Stimulated activated CD4-positive, alpha-beta T cell treated with anti-CD3 and anti-CD28 coated beads, Interleukin-1b, Interleukin-23, amount 100 ng/mL, for 4 hours (primary cell): Measurements from ENCODE around the gene MROH8.
A peak's percentile ranks its signal among the peaks of the same experiment; 100 is the strongest.
"Not testable (repeated sequence)": the region's sequence is repeated elsewhere in the genome, so short reads cannot be mapped to it uniquely, and the experiment has no call there.

Source experiments
- DNase-seq, 2 donors: peaks; one replicate each; pipeline ENCODE4 v3.0.0-alpha.2; 2020; ENCODE audit warnings: low read depth in 2 of 2

Gene MROH8

GRCh38 chr20:37090407-37090806, 88.9 kb downstream of the MROH8 start:
- DNase-seq: no peak

GRCh38 chr20:37081717-37082289, 97.5 kb downstream of the MROH8 start:
- peak in 1 of 2 donors; percentile 31 for DNase-seq

- no peak for DNase-seq
Measured at GRCh38 chr20:37077009-37077408, 102.3 kb downstream of the MROH8 start.

GRCh38 chr20:37075932-37076685, 103.2 kb downstream of the MROH8 start:
- DNase-seq: no peak

GRCh38 chr20:37072293-37073196, 106.8 kb downstream of the MROH8 start:
- DNase-seq: no peak

GRCh38 chr20:37071481-37071911, 107.9 kb downstream of the MROH8 start:
- peak in 1 of 2 donors; percentile 15 for DNase-seq

- DNase-seq: not testable (repeated sequence)
Measured at GRCh38 chr20:37069563-37069962, 109.8 kb downstream of the MROH8 start.

- DNase-seq: no peak
Measured at GRCh38 chr20:37066168-37066567, 113.2 kb downstream of the MROH8 start.

- DNase-seq: no peak
Measured at GRCh38 chr20:37055276-37055675, 124.1 kb downstream of the MROH8 start.

GRCh38 chr20:37053230-37053950, 126.0 kb downstream of the MROH8 start:
- DNase-seq: no peak
